Fibroblast of the aortic adventitia (primary cell): ENCODE results near the gene MSL3B.
"Not testable (repeated sequence)": the region's sequence is repeated elsewhere in the genome, so short reads cannot be mapped to it uniquely, and the experiment has no call there.

Experiments
- DNase-seq: peaks from one replicate; pipeline ENCODE4 v3.0.0-alpha.2; 2010; ENCODE audit warnings: low read depth
- H3K4me3 ChIP-seq: 2 replicates; pipeline ENCODE4 v1.5.1; 2011; ENCODE audit warnings: low read depth, mild to moderate bottlenecking, control low read depth, low read length, moderate library complexity
- CTCF ChIP-seq: IDR thresholded peaks from 2 replicates; pipeline ENCODE4 v1.5.1; 2011; ENCODE audit warnings: mild to moderate bottlenecking, low read length, control low read depth, inconsistent platforms; ENCODE audit not compliant: insufficient read depth

MSL3B gene

GRCh38 chr2:233901884-233902283 lies 33.7 kb upstream of the MSL3B start:
- TF ChIP-seq CTCF, result no peak
- DNase-seq, result no peak
- no peak overlapping the region for H3K4me3 ChIP-seq

- DNase-seq, result no peak
- no peak overlapping the region for H3K4me3 ChIP-seq
- TF ChIP-seq CTCF, result no peak
These were observed 33.2 kb upstream of the MSL3B start for GRCh38 chr2:233901367-233901766.

- DNase-seq, H3K4me3 ChIP-seq: not testable (repeated sequence)
These were observed 28.1 kb upstream of the MSL3B start for GRCh38 chr2:233896253-233896652.

- no peak for TF ChIP-seq CTCF
- no peak overlapping the region for H3K4me3 ChIP-seq
- no peak for DNase-seq
These were observed 24.6 kb upstream of the MSL3B start for GRCh38 chr2:233892793-233893192.

- no peak for TF ChIP-seq CTCF
- DNase-seq, result no peak
- H3K4me3 ChIP-seq, result no peak overlapping the region
These were observed 14.2 kb upstream of the MSL3B start for GRCh38 chr2:233882353-233882752.

- DNase-seq, H3K4me3 ChIP-seq: not testable (repeated sequence)
These were observed 3.9 kb upstream of the MSL3B start for GRCh38 chr2:233872125-233872524.

GRCh38 chr2:233871432-233871831 lies 3.2 kb upstream of the MSL3B start:
- TF ChIP-seq CTCF, result no peak
- no peak overlapping the region for H3K4me3 ChIP-seq
- DNase-seq, result no peak

- no peak for TF ChIP-seq CTCF
- H3K4me3 ChIP-seq, result no peak overlapping the region
- DNase-seq, result no peak
These were observed 1.7 kb downstream of the MSL3B start for GRCh38 chr2:233866479-233866878.
